HG02678 (cell line): ENCODE data around the gene ITIH5.
"Not testable (repeated sequence)": the region's sequence is repeated elsewhere in the genome, so short reads cannot be mapped to it uniquely, and the experiment has no call there.

ENCODE experiments used
- ATAC-seq: cut with Tn5 transposase; IDR thresholded peaks from one replicate; pipeline ENCODE4 v1.9.1; 2021; ENCODE audit warnings: mild to moderate bottlenecking, moderate library complexity; ENCODE audit not compliant: unreplicated experiment

Gene ITIH5

GRCh38 chr10:7689591-7689990 lies 22.8 kb upstream of the ITIH5 start:
- ATAC-seq = no peak

- ATAC-seq = peak; percentile 92
Measured at GRCh38 chr10:7687228-7687907, 20.6 kb upstream of the ITIH5 start.

- no peak for ATAC-seq
Measured at GRCh38 chr10:7686351-7687171, 19.8 kb upstream of the ITIH5 start.

- not testable (repeated sequence) for ATAC-seq
Measured at GRCh38 chr10:7680078-7680477, 13.3 kb upstream of the ITIH5 start.

GRCh38 chr10:7679256-7679655 lies 12.5 kb upstream of the ITIH5 start:
- no peak for ATAC-seq

- no peak for ATAC-seq
Measured at GRCh38 chr10:7672341-7673134, 5.8 kb upstream of the ITIH5 start.

- no peak for ATAC-seq
Measured at GRCh38 chr10:7670157-7670556, 3.4 kb upstream of the ITIH5 start.

- no peak for ATAC-seq
Measured at GRCh38 chr10:7667262-7668141, 736 bp upstream of the ITIH5 start.

- ATAC-seq = no peak
Measured at GRCh38 chr10:7665767-7666166, 999 bp downstream of the ITIH5 start.

- ATAC-seq = no peak
Measured at GRCh38 chr10:7664707-7665106, 2.1 kb downstream of the ITIH5 start.

GRCh38 chr10:7662522-7662921 lies 4.2 kb downstream of the ITIH5 start:
- no peak for ATAC-seq

- no peak for ATAC-seq
Measured at GRCh38 chr10:7659560-7659959, 7.2 kb downstream of the ITIH5 start.

GRCh38 chr10:7657552-7657951 lies 9.2 kb downstream of the ITIH5 start:
- ATAC-seq = no peak

- not testable (repeated sequence) for ATAC-seq
Measured at GRCh38 chr10:7657079-7657478, 9.7 kb downstream of the ITIH5 start.

GRCh38 chr10:7651853-7652470 lies 14.8 kb downstream of the ITIH5 start:
- no peak for ATAC-seq

- ATAC-seq = no peak
Measured at GRCh38 chr10:7649673-7650300, 17.0 kb downstream of the ITIH5 start.

GRCh38 chr10:7647062-7647664 lies 19.6 kb downstream of the ITIH5 start:
- ATAC-seq = no peak

- ATAC-seq = no peak
Measured at GRCh38 chr10:7642491-7643011, 24.2 kb downstream of the ITIH5 start.
